ENCODE measurements around the gene TCF20.

Gene TCF20

GRCh38 chr22:42270510-42271190, at the start of gene TCF20:
TCF20 (minus strand) TSS chr22:42270653; CDS start chr22:42215305, 55,348 bp downstream.
- peak; percentile 79 for DNase-seq (ENCODE audit: low spot score)

GRCh38 chr22:42319386-42319785, 48.9 kb upstream of the TCF20 start:
- DNase-seq (ENCODE audit: low spot score): no peak

GRCh38 chr22:42318967-42319366, 48.5 kb upstream of the TCF20 start:
- no peak for DNase-seq (ENCODE audit: low spot score)

GRCh38 chr22:42317691-42318547, 47.5 kb upstream of the TCF20 start:
- no peak for DNase-seq (ENCODE audit: low spot score)

- peak; percentile 28 for DNase-seq (ENCODE audit: low spot score)
Measured at GRCh38 chr22:42317008-42317407, 46.6 kb upstream of the TCF20 start.

- DNase-seq (ENCODE audit: low spot score): no peak
Measured at GRCh38 chr22:42315392-42315756, 44.9 kb upstream of the TCF20 start.

- DNase-seq (ENCODE audit: low spot score): no peak
Measured at GRCh38 chr22:42314709-42315391, 44.4 kb upstream of the TCF20 start.

GRCh38 chr22:42313804-42314581, 43.5 kb upstream of the TCF20 start:
- DNase-seq (ENCODE audit: low spot score): peak; percentile 19

- DNase-seq (ENCODE audit: low spot score): no peak
Measured at GRCh38 chr22:42313204-42313603, 42.8 kb upstream of the TCF20 start.

- DNase-seq (ENCODE audit: low spot score): no peak
Measured at GRCh38 chr22:42310291-42311015, 40.0 kb upstream of the TCF20 start.

- DNase-seq (ENCODE audit: low spot score): no peak
Measured at GRCh38 chr22:42309865-42310264, 39.4 kb upstream of the TCF20 start.

- no peak for DNase-seq (ENCODE audit: low spot score)
Measured at GRCh38 chr22:42308892-42309468, 38.5 kb upstream of the TCF20 start.

- DNase-seq (ENCODE audit: low spot score): no peak
Measured at GRCh38 chr22:42307806-42308563, 37.5 kb upstream of the TCF20 start.

- DNase-seq (ENCODE audit: low spot score): no peak
Measured at GRCh38 chr22:42306010-42306409, 35.6 kb upstream of the TCF20 start.

GRCh38 chr22:42304324-42304790, 33.9 kb upstream of the TCF20 start:
- DNase-seq (ENCODE audit: low spot score): no peak

GRCh38 chr22:42303396-42304323, 33.2 kb upstream of the TCF20 start:
- no peak for DNase-seq (ENCODE audit: low spot score)

- no peak for DNase-seq (ENCODE audit: low spot score)
Measured at GRCh38 chr22:42301742-42302102, 31.3 kb upstream of the TCF20 start.

GRCh38 chr22:42301077-42301741, 30.8 kb upstream of the TCF20 start:
- DNase-seq (ENCODE audit: low spot score): no peak
